Heart left ventricle (tissue), 13 donors: ENCODE measurements around the gene SAMD4B.

Experiments
- POLR2A ChIP-seq, 2 donors: fragments of 450-650 bp; IDR thresholded peaks; one replicate each; pipeline ENCODE4 v1.6.1; 2017; ENCODE audit warnings: antibody characterized with exemption in 2 of 2, mild to moderate bottlenecking in 2 of 2, moderate library complexity in 2 of 2
- TF ChIP-seq, protein P1 (sequence below), 12 donors: fragments of 200-600 bp; sonication (generic) in 4 of 12; IDR thresholded peaks; one replicate each; pipeline versions ENCODE4 v1.5.0 to v1.8.0; 2018 to 2022; ENCODE audit warnings: antibody characterized with exemption in 12 of 12, mild to moderate bottlenecking in 5 of 12
- donor health status: ischemic (EF 13 %, LVEDD 7.1; RV severe dilation, severe dysfunction).
- donor health status: DM: no; HTN: yes; CAD: no.
- donor health status: DM: no; HTN: no; CAD: no.
- donor health status: ischemic (EF 25% LVEDD 6.9; RV normal size, moderate dysfunction).
- donor health status: ischemic (EF 25% LVEDD 5.7; RV mildly dilated, moderate dysfunction).
- donor health status: ischemic (EF 35%, LVEDD 5.7; RV mildly dilated, moderate dysfunction).
- donor health status: nonischemic (EF 11% LVEDD 7.7; RV severe dilation, severe dysfunction).
- donor health status: DM: yes; HTN: yes; CAD: no.
- donor health status: PGD.
- donor health status: ischemic (EF 29% LVEDD 5.4; RV normal size, mild dysfunction).
- donor health status: nonischemic (EF 23%, LVEDD 6.1; RV moderate dilation, normal function).

DNA sequence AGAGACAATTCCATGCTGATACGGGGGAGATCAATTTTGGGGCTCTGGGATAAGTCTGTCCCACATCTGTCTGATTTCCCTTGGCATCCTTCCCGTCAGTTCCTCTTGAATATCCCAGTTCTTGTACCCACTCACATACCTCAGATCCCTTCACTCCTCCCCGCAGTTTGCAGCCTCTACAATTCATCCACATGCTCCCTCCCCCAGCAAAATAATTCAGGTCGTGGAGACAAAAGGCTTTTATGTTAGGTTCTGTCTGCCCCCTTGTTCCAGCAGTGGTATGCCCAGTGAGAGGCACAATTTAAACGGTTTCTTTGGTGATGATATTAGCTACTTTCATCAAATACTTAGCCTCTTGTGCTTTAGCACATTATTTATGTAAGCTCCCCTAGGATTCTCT is 83.9 kb downstream of the SAMD4B start:
- TF ChIP-seq, protein P1, sequence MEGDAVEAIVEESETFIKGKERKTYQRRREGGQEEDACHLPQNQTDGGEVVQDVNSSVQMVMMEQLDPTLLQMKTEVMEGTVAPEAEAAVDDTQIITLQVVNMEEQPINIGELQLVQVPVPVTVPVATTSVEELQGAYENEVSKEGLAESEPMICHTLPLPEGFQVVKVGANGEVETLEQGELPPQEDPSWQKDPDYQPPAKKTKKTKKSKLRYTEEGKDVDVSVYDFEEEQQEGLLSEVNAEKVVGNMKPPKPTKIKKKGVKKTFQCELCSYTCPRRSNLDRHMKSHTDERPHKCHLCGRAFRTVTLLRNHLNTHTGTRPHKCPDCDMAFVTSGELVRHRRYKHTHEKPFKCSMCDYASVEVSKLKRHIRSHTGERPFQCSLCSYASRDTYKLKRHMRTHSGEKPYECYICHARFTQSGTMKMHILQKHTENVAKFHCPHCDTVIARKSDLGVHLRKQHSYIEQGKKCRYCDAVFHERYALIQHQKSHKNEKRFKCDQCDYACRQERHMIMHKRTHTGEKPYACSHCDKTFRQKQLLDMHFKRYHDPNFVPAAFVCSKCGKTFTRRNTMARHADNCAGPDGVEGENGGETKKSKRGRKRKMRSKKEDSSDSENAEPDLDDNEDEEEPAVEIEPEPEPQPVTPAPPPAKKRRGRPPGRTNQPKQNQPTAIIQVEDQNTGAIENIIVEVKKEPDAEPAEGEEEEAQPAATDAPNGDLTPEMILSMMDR (IDR thresholded peaks at IDR 0.05), result no peak
- TF ChIP-seq POLR2A (IDR thresholded peaks at IDR 0.05), result no peak
